ENCODE measurements around the gene NEB. TPM values are rescaled to one million over a fixed set of nuclear protein-coding genes. Genes with fewer than 3 reads are reported as not detected.

The NEB gene
- total and polyA plus RNA-seq, 2 of the 4 experiments (the other 2 are of a cell fraction) = under 0.01 TPM; not detected in 1

DNA sequence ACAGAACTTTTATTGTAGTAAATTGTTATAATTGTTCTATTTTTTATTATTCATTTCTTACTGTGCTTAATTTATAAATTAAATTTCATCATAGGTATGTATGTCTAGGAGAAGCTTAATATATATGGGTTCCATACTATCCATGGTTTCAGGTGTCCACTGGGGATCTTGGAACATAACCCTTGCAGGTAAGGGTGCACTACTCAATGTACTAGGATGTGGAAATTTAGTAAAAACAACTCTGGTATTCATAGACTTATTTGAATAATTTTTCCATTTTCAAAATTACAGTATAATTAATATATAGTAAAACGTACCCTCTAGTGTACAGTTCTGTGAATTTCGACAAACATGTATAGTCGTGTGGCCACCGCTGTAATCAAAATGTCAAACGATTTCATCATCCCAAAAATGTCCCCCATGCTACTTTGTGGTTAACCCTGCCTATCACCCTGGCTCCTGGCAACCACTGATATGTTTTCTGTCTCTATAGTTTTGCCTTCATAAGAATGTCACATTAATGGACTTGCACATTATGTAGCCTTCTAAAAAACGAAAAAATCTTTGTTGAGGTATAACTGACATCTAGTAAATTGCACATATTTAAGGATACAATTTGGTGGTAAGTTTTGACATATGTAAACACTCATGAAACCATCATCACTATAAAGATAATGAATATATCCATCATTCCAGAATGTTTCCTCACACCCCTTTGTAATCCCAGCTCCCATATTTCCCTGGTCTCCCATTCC, 48.3 kb upstream of the NEB start:
- H2BK20ac ChIP-seq (ENCODE audit: low read depth, low read length) = no peak overlapping the region

More for the DNA sequence above, 48.3 kb upstream of the NEB start:
- Histone ChIP-seq H3K18ac (ENCODE audit: low read depth, low read length) (no peak overlapping the region), H2BK5ac (ENCODE audit: low read depth, low read length, poor library complexity, severe bottlenecking) (no peak overlapping the region), H3K14ac (replicated peaks; ENCODE audit: low read depth, low read length) (no peak overlapping the region), H3K9ac (ENCODE audit: low read depth, low read length) (no peak overlapping the region), H3K4me2 (ENCODE audit: low read depth, low read length) (no peak overlapping the region), H3K9me3 (ENCODE audit: control insufficient read depth, insufficient read depth, low read length) (no peaks in the 10 kb centered on the region; the same call in 1 of the 2 replicates), H2AK5ac (ENCODE audit: low read depth, low read length) (no peak overlapping the region), H4K5ac (ENCODE audit: low read depth, low read length) (no peak overlapping the region), H3K4me3 (ENCODE audit: insufficient read depth, low read depth, low read length) (no peak overlapping the region), H3K27ac (ENCODE audit: insufficient read depth, low read length) (no peak overlapping the region), H3K56ac (ENCODE audit: extremely low read depth, insufficient read depth, low read length) (no peak overlapping the region), H2AK9ac (replicated peaks; ENCODE audit: low read depth, low read length, poor library complexity) (no peak overlapping the region), H2BK120ac (ENCODE audit: low read depth, low read length) (no peak overlapping the region), H2BK15ac (ENCODE audit: low read depth, low read length) (no peak overlapping the region), H3K36me3 (ENCODE audit: control insufficient read depth, insufficient read depth, low read length) (peaks cover 8% of the 10 kb centered on the region), H3K4ac (ENCODE audit: low read depth, low read length) (no peak overlapping the region), H2AFZ (replicated peaks; ENCODE audit: low read length, poor library complexity) (no peak overlapping the region), H3K27me3 (ENCODE audit: control insufficient read depth, insufficient read depth, low read length) (no peaks in the 10 kb centered on the region), H4K91ac (ENCODE audit: insufficient read depth, low read depth, low read length) (no peak overlapping the region), H4K8ac (ENCODE audit: low read depth in 2 of 2, low read length in 2 of 2) (no peak overlapping the region), H4K20me1 (ENCODE audit: insufficient read depth, low read length) (no peaks in the 10 kb centered on the region), H3K79me1 (ENCODE audit: low read depth in 1 of 2, low read length in 2 of 2) (no peaks in the 10 kb centered on the region), H3K23ac (ENCODE audit: low read depth, low read length) (no peak overlapping the region), H3K9me1 (ENCODE audit: insufficient read depth, low read length) (no peaks in the 10 kb centered on the region), H3K4me1 (ENCODE audit: control insufficient read depth, insufficient read depth, low read length) (no peaks in the 10 kb centered on the region)
- POLR2A ChIA-PET (ENCODE audit: unreplicated experiment) = no interaction called here
- TF ChIP-seq RFX5 (IDR thresholded peaks at IDR 0.05; ENCODE audit: low read depth, low read length) (no peak), CTCF (conservative IDR thresholded peaks at IDR 0.05; ENCODE audit: low read depth, low read length) (no peak), RCOR1 (IDR thresholded peaks at IDR 0.05; ENCODE audit: insufficient replicate concordance, low read length) (no peak), BHLHE40 (IDR thresholded peaks at IDR 0.05; ENCODE audit: low read depth, low read length) (no peak), CEBPB (IDR thresholded peaks at IDR 0.05; ENCODE audit: low read depth, low read length) (no peak), MAFK (IDR thresholded peaks at IDR 0.05; ENCODE audit: low read depth, low read length) (no peak), MXI1 (IDR thresholded peaks at IDR 0.05; ENCODE audit: borderline replicate concordance, low read depth, low read length) (no peak)
- TF ChIP-seq, protein P1, sequence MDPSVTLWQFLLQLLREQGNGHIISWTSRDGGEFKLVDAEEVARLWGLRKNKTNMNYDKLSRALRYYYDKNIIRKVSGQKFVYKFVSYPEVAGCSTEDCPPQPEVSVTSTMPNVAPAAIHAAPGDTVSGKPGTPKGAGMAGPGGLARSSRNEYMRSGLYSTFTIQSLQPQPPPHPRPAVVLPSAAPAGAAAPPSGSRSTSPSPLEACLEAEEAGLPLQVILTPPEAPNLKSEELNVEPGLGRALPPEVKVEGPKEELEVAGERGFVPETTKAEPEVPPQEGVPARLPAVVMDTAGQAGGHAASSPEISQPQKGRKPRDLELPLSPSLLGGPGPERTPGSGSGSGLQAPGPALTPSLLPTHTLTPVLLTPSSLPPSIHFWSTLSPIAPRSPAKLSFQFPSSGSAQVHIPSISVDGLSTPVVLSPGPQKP (IDR thresholded peaks at IDR 0.05; ENCODE audit: borderline replicate concordance, low read depth, low read length) = no peak
- BruUV-seq (replicated peaks) = no TSS peak
- dilution Hi-C loops (cut with HindIII; ENCODE audit: low sequenced_read_pairs, unreplicated experiment) (no loop called here), intact Hi-C loops (cut with micrococcal nuclease) (no loop called here), in situ Hi-C loops (cut with MboI; ENCODE audit: low sequenced_read_pairs) (no loop called here)
- ATAC-seq (ENCODE audit: low read depth) (no peak), DNase-seq (no peak)
- WGBS, 2 experiments (ENCODE audit: extremely low coverage in 2 of 2, insufficient read length in 1 of 2) = 84% methylated on average over 4 of the region's 6 CpGs; no CpG with 5 or more reads in 1 of the 2 experiments
- CTCF ChIA-PET = no interaction called here

All from IMR-90 (cell line).